HEK293 (cell line): Measurements from ENCODE around the gene SYNE2.

Experiments used
- CTCF ChIA-PET: fragments of 350-600 bp; formaldehyde crosslinking; extraction: SDS; loops from one replicate; lab custom pipeline; 2021; ENCODE audit warnings: antibody characterized with exemption; lab: Yijun Ruan, JAX
- POLR2A ChIA-PET: fragments of 300-600 bp; formaldehyde crosslinking; extraction: SDS; loops from one replicate; lab custom pipeline; 2020; ENCODE audit warnings: antibody characterized with exemption, inconsistent platforms; lab: Yijun Ruan, JAX
- H3K27ac ChIP-seq: fragments of 200-500 bp; sonication (Bioruptor generic); 2 replicates; pipeline ENCODE4 v1.5.1; 2014; ENCODE audit warnings: low read depth, low read length, control low read depth, inconsistent platforms; ENCODE audit errors: extremely low read depth
- H3K36me3 ChIP-seq, 2 experiments: fragments of 200-500 bp in 1 of 2; sonication (Bioruptor generic) in 1 of 2; 1 replicate in 1 of 2; 2 replicates in 1 of 2; pipeline ENCODE4 v1.5.1; 2014 to 2017; ENCODE audit warnings: inconsistent platforms in 2 of 2, low read length in 2 of 2; ENCODE audit not compliant: control insufficient read depth in 2 of 2, insufficient read depth in 1 of 2
- H3K4me1 ChIP-seq: fragments of 200-500 bp; sonication (Bioruptor generic); 2 replicates; pipeline ENCODE4 v1.5.1; 2014; ENCODE audit warnings: mild to moderate bottlenecking, low read length, inconsistent platforms; ENCODE audit not compliant: control insufficient read depth, insufficient read depth
- H3K4me3 ChIP-seq: 2 replicates; pipeline ENCODE4 v1.5.1; 2011; ENCODE audit warnings: low read depth, mild to moderate bottlenecking, control low read depth, low read length, moderate library complexity
- H3K9me3 ChIP-seq: fragments of 200-500 bp; sonication (Bioruptor generic); 2 replicates; pipeline ENCODE4 v1.5.1; 2014; ENCODE audit warnings: low read depth, low read length, inconsistent platforms; ENCODE audit not compliant: control insufficient read depth, insufficient read depth
- INSM2 ChIP-seq: fragments of 450-650 bp; formaldehyde crosslinking; IDR thresholded peaks from 2 replicates; pipeline ENCODE4 v1.5.1; 2016; ENCODE audit warnings: missing biosample characterization, missing genetic modification characterization
- KLF16 ChIP-seq: fragments of 450-650 bp; formaldehyde crosslinking; IDR thresholded peaks from 2 replicates; pipeline ENCODE4 v1.5.1; 2017; ENCODE audit warnings: missing biosample characterization, missing genetic modification characterization
- ZBTB26 ChIP-seq: fragments of 450-650 bp; formaldehyde crosslinking; optimal IDR thresholded peaks from 2 replicates; pipeline ENCODE3; 2016; ENCODE audit warnings: missing biosample characterization, mild to moderate bottlenecking, missing genetic modification characterization
- ZEB2 ChIP-seq: fragments of 450-650 bp; formaldehyde crosslinking; IDR thresholded peaks from 2 replicates; pipeline ENCODE4 v1.5.1; 2016; ENCODE audit warnings: missing biosample characterization, missing genetic modification characterization
- ZNF184 ChIP-seq: fragments of 450-650 bp; IDR thresholded peaks from 2 replicates; pipeline ENCODE4 v1.5.1; 2018; ENCODE audit warnings: missing biosample characterization, mild to moderate bottlenecking, missing genetic modification characterization
- ZNF248 ChIP-seq: fragments of 450-650 bp; formaldehyde crosslinking; IDR thresholded peaks from 2 replicates; pipeline ENCODE4 v1.5.1; 2017; ENCODE audit warnings: missing biosample characterization, missing genetic modification characterization
- ZNF341 ChIP-seq: fragments of 450-650 bp; formaldehyde crosslinking; IDR thresholded peaks from 2 replicates; pipeline ENCODE4; 2016; ENCODE audit warnings: low read depth, missing biosample characterization, missing genetic modification characterization
- ZNF354C ChIP-seq: fragments of 450-650 bp; formaldehyde crosslinking; IDR thresholded peaks from 2 replicates; pipeline ENCODE4 v1.5.1; 2016; ENCODE audit warnings: missing biosample characterization, missing genetic modification characterization, low read depth, borderline replicate concordance
- ZNF37A ChIP-seq: fragments of 450-650 bp; IDR thresholded peaks from 2 replicates; pipeline ENCODE4 v1.5.1; 2018; ENCODE audit warnings: missing biosample characterization, missing genetic modification characterization
- ZNF391 ChIP-seq: fragments of 450-650 bp; formaldehyde crosslinking; IDR thresholded peaks from 2 replicates; pipeline ENCODE4 v1.5.1; 2016; ENCODE audit warnings: low read depth, missing biosample characterization, missing genetic modification characterization, borderline replicate concordance
- ZNF549 ChIP-seq: fragments of 450-650 bp; IDR thresholded peaks from 2 replicates; pipeline ENCODE4 v1.5.1; 2018; ENCODE audit warnings: missing biosample characterization, missing genetic modification characterization, mild to moderate bottlenecking, inconsistent platforms, moderate library complexity
- ZNF600 ChIP-seq: fragments of 450-650 bp; formaldehyde crosslinking; IDR thresholded peaks from 2 replicates; pipeline ENCODE4 v1.5.1; 2016; ENCODE audit warnings: missing biosample characterization, missing genetic modification characterization
- ZNF677 ChIP-seq: fragments of 450-650 bp; IDR thresholded peaks from 2 replicates; pipeline ENCODE4 v1.5.0; 2018; ENCODE audit warnings: missing biosample characterization, mild to moderate bottlenecking, missing genetic modification characterization, moderate library complexity
- ZNF707 ChIP-seq: fragments of 450-650 bp; formaldehyde crosslinking; IDR thresholded peaks from 2 replicates; pipeline ENCODE4 v1.5.1; 2016; ENCODE audit warnings: missing biosample characterization, missing genetic modification characterization
- ZNF776 ChIP-seq: fragments of 450-650 bp; formaldehyde crosslinking; IDR thresholded peaks from 2 replicates; pipeline ENCODE4 v1.5.0; 2017; ENCODE audit warnings: missing biosample characterization, missing genetic modification characterization, borderline replicate concordance
- ZSCAN30 ChIP-seq: fragments of 450-650 bp; IDR thresholded peaks from 2 replicates; pipeline ENCODE4 v1.5.1; 2018; ENCODE audit warnings: missing biosample characterization, mild to moderate bottlenecking, missing genetic modification characterization, moderate library complexity
- TF ChIP-seq, protein P1 (sequence below): sonication (generic); formaldehyde crosslinking; IDR thresholded peaks from 2 replicates; pipeline ENCODE4 v1.8.1; 2022; ENCODE audit warnings: mild to moderate bottlenecking, moderate library complexity, missing genetic modification reagents
- TF ChIP-seq, protein P2 (sequence below): fragments of 450-650 bp; formaldehyde crosslinking; IDR thresholded peaks from 2 replicates; pipeline ENCODE4 v1.5.1; 2016; ENCODE audit warnings: missing biosample characterization, missing genetic modification characterization, low read depth
- TF ChIP-seq, protein P3 (sequence below): fragments of 450-650 bp; formaldehyde crosslinking; IDR thresholded peaks from 2 replicates; pipeline ENCODE4 v1.5.1; 2017; ENCODE audit warnings: missing biosample characterization, missing genetic modification characterization

SYNE2 gene

GRCh38 chr14:63901434-63902085 is 48.8 kb downstream of the SYNE2 start:
- no peaks in the 10 kb centered on the region for H3K36me3 ChIP-seq
- no peak overlapping the region for H3K27ac ChIP-seq
- H3K9me3 ChIP-seq, result no peaks in the 10 kb centered on the region
- TF ChIP-seq ZNF37A (tag by site-specific recombination), result no peak
- no peak for TF ChIP-seq ZNF677 (tag by site-specific recombination)
- no peak for TF ChIP-seq ZNF391 (tag by site-specific recombination)
- TF ChIP-seq ZNF184, result no peak
- no peak for TF ChIP-seq ZNF341 (tag by site-specific recombination)
- no peak for TF ChIP-seq ZEB2 (tag by site-specific recombination)
- TF ChIP-seq ZNF248, result no peak
- TF ChIP-seq ZBTB26, result no peak
- TF ChIP-seq ZSCAN30 (tag by site-specific recombination), result no peak
- no peak for TF ChIP-seq KLF16 (tag by site-specific recombination)
- no peak for TF ChIP-seq ZNF707
- TF ChIP-seq ZNF549 (tag by site-specific recombination), result no peak
- CTCF ChIA-PET, result interaction anchor here (0.7 kb wide), 1 partner anchor 7 kb away, joined by 3 read pairs; no protein-coding TSS in a partner anchor
- no peak overlapping the region for H3K4me3 ChIP-seq
- H3K4me1 ChIP-seq, result peaks cover 5% of the 10 kb centered on the region
- POLR2A ChIA-PET, result no interaction called here

DNA sequence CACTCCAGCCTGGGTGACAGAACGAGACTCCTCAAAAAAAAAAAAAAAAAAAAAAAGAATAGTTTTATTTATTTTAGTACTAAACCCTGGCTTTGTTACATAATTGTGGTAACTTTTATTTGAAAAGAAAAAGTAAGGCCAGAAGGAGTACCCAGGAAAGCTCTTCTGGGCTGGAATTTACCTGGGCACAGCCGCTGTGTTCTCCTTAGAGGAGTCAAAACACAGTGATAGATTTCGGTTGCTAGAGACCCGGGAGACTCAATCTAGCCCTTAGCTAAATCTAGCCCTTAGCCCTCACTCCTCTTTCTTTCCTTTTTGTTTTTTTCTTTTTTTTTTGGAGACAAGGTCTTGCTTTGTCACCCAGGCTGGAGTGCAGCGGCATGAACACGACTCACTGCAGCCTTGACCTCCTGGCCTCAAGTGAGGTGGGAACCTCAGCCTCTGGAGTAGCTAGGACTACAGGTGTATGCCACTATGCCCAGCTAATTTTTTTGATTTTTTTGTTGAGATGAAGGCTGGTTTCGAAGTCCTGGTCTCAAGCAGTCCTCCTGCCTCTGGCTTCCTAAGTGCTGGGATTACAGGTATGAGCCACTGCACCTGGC is 49.7 kb downstream of the SYNE2 start:
- TF ChIP-seq ZNF776 (no peak), ZNF600 (tag by site-specific recombination) (0 out of 2 replicates have a peak, but pooled peaks have one; percentile 15), INSM2 (tag by site-specific recombination) (no peak), ZNF354C (tag by site-specific recombination) (no peak)
- TF ChIP-seq, protein P1, sequence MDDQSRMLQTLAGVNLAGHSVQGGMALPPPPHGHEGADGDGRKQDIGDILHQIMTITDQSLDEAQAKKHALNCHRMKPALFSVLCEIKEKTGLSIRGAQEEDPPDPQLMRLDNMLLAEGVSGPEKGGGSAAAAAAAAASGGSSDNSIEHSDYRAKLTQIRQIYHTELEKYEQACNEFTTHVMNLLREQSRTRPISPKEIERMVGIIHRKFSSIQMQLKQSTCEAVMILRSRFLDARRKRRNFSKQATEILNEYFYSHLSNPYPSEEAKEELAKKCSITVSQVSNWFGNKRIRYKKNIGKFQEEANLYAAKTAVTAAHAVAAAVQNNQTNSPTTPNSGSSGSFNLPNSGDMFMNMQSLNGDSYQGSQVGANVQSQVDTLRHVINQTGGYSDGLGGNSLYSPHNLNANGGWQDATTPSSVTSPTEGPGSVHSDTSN, result no peak
- TF ChIP-seq, protein P2, sequence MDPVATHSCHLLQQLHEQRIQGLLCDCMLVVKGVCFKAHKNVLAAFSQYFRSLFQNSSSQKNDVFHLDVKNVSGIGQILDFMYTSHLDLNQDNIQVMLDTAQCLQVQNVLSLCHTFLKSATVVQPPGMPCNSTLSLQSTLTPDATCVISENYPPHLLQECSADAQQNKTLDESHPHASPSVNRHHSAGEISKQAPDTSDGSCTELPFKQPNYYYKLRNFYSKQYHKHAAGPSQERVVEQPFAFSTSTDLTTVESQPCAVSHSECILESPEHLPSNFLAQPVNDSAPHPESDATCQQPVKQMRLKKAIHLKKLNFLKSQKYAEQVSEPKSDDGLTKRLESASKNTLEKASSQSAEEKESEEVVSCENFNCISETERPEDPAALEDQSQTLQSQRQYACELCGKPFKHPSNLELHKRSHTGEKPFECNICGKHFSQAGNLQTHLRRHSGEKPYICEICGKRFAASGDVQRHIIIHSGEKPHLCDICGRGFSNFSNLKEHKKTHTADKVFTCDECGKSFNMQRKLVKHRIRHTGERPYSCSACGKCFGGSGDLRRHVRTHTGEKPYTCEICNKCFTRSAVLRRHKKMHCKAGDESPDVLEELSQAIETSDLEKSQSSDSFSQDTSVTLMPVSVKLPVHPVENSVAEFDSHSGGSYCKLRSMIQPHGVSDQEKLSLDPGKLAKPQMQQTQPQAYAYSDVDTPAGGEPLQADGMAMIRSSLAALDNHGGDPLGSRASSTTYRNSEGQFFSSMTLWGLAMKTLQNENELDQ (tag by site-specific recombination), result no peak
- TF ChIP-seq, protein P3, sequence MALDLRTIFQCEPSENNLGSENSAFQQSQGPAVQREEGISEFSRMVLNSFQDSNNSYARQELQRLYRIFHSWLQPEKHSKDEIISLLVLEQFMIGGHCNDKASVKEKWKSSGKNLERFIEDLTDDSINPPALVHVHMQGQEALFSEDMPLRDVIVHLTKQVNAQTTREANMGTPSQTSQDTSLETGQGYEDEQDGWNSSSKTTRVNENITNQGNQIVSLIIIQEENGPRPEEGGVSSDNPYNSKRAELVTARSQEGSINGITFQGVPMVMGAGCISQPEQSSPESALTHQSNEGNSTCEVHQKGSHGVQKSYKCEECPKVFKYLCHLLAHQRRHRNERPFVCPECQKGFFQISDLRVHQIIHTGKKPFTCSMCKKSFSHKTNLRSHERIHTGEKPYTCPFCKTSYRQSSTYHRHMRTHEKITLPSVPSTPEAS (tag by site-specific recombination), result no peak
- Histone ChIP-seq H3K4me1 (peaks cover 4% of the 10 kb centered on the region), H3K9me3 (no peaks in the 10 kb centered on the region), H3K36me3 (no peaks in the 10 kb centered on the region), H3K27ac (no peak overlapping the region), H3K4me3 (no peak overlapping the region)
- ChIA-PET POLR2A (interaction anchor here (0.6 kb wide), 1 partner anchor 61 kb away, joined by 3 read pairs; no protein-coding TSS in a partner anchor), CTCF (no interaction called here)
